GM12878 (cell line): Measurements from ENCODE around the gene INO80C. TPM values are rescaled to one million over a fixed set of nuclear protein-coding genes. Genes with fewer than 3 reads are reported as not detected.

Experiments used
- ATAC-seq: fragments of 200-7000 bp; cut with Tn5 transposase; 3 replicates; pipeline ENCODE4 v1.9.1; 2020; ENCODE audit warnings: mild to moderate bottlenecking, moderate library complexity
- BruUV-seq: library from RNA; stranded (reverse); fragments of 400-500 nt; replicated peaks from 2 replicates; lab custom pipeline; 2021; lab: Mats Ljungman, UMichigan
- CTCF ChIA-PET: fragments of 300-600 bp; sonication (Branson Sonifier 250); formaldehyde crosslinking; extraction: SDS; loops from one replicate; lab custom pipeline; 2021; ENCODE audit warnings: inconsistent platforms; lab: Yijun Ruan, JAX
- POLR2A ChIA-PET: fragments of 350-600 bp; formaldehyde crosslinking; extraction: SDS; loops from one replicate; lab custom pipeline; 2021; ENCODE audit warnings: inconsistent platforms; lab: Charles Lee
- RAD21 ChIA-PET: fragments of 300-600 bp; sonication (Branson Sonifier 250); formaldehyde crosslinking; loops from one replicate; lab custom pipeline; 2023; ENCODE audit warnings: antibody characterized with exemption; ENCODE audit not compliant: unreplicated experiment; lab: Charles Lee
- SMC1A ChIA-PET: fragments of 300-600 bp; sonication (Branson Sonifier 250); formaldehyde crosslinking; loops from one replicate; lab custom pipeline; 2023; ENCODE audit not compliant: unreplicated experiment, uncharacterized antibody; lab: Charles Lee
- DNase-seq: peaks from one replicate; pipeline ENCODE4 v3.0.0-alpha.2; 2011; ENCODE audit warnings: low read depth, low spot score
- FAIRE-seq: peaks from 3 replicates; lab custom pipeline; 2011; peaks lifted over from hg19 to GRCh38; lab: Jason Lieb, UNC
- H2AFZ ChIP-seq: 2 replicates; pipeline ENCODE4 v1.6.0; 2011; ENCODE audit warnings: low read depth, low read length, control low read depth; ENCODE audit not compliant: control insufficient read depth
- H3K27ac ChIP-seq: 2 replicates; pipeline ENCODE4 v1.5.1; 2011; ENCODE audit warnings: control low read depth; ENCODE audit not compliant: control insufficient read depth, insufficient read depth
- H3K27me3 ChIP-seq, 2 experiments: replicated peaks in 1 of 2; 2 replicates each; pipeline versions ENCODE4 v1.6.0 to v1.6.1; 2011; ENCODE audit warnings: low read length in 1 of 2; ENCODE audit not compliant: control insufficient read depth in 2 of 2, insufficient read depth in 2 of 2
- H3K36me3 ChIP-seq, 2 experiments: 2 replicates each; pipeline ENCODE4 v1.5.1; 2011; ENCODE audit warnings: low read length in 1 of 2; ENCODE audit not compliant: control insufficient read depth in 2 of 2, insufficient read depth in 2 of 2
- H3K4me1 ChIP-seq: 2 replicates; pipeline ENCODE4 v1.6.1; 2011; ENCODE audit warnings: mild to moderate bottlenecking, low read length, moderate library complexity, mixed read lengths; ENCODE audit not compliant: control insufficient read depth, insufficient read depth
- H3K4me2 ChIP-seq: 2 replicates; pipeline ENCODE4 v1.6.0; 2011; ENCODE audit warnings: control low read depth; ENCODE audit not compliant: control insufficient read depth, insufficient read depth
- H3K4me3 ChIP-seq: fragments of 200-600 bp; sonication (generic); 2 replicates; pipeline ENCODE4 v1.5.1; 2016
- H3K79me2 ChIP-seq: 2 replicates; pipeline ENCODE4 v1.6.0; 2011; ENCODE audit warnings: low read length; ENCODE audit not compliant: control insufficient read depth, insufficient read depth
- H3K9ac ChIP-seq: 2 replicates; pipeline ENCODE4 v1.8.0; 2011; ENCODE audit warnings: low read length, control low read depth, mixed read lengths; ENCODE audit not compliant: control insufficient read depth, insufficient read depth
- H3K9me3 ChIP-seq: replicated peaks from 3 replicates; pipeline ENCODE4 v1.5.1; 2011; ENCODE audit warnings: mild to moderate bottlenecking, low read length; ENCODE audit not compliant: control insufficient read depth, insufficient read depth
- H4K20me1 ChIP-seq: 2 replicates; pipeline ENCODE4 v1.6.0; 2011; ENCODE audit not compliant: control insufficient read depth, insufficient read depth
- ELK1 ChIP-seq: IDR thresholded peaks from 2 replicates; pipeline ENCODE4 v1.6.1; 2012; ENCODE audit warnings: low read depth, low read length, improper control_type of control experiment
- HCFC1 ChIP-seq: fragments of 150-350 bp; IDR thresholded peaks from 2 replicates; pipeline ENCODE4 v1.6.1; 2014; ENCODE audit warnings: low read length
- IKZF2 ChIP-seq, 2 experiments: fragments of 450-650 bp; IDR thresholded peaks; 2 replicates each; pipeline ENCODE4 v1.6.1; 2017; ENCODE audit warnings: mild to moderate bottlenecking in 2 of 2, moderate library complexity in 2 of 2
- MTA2 ChIP-seq: fragments of 450-650 bp; IDR thresholded peaks from 2 replicates; pipeline ENCODE4 v1.6.1; 2016; ENCODE audit warnings: low read depth, mild to moderate bottlenecking, moderate library complexity
- NR2C2 ChIP-seq: IDR thresholded peaks from 2 replicates; pipeline ENCODE4 v1.6.1; 2011; ENCODE audit warnings: borderline replicate concordance, low read depth; ENCODE audit not compliant: control insufficient read depth, insufficient read length
- SREBF2 ChIP-seq: IDR thresholded peaks from 2 replicates; pipeline ENCODE4 v1.6.1; 2012; ENCODE audit warnings: mild to moderate bottlenecking, low read length
- STAT3 ChIP-seq: IDR thresholded peaks from 2 replicates; pipeline ENCODE4 v1.6.1; 2011; ENCODE audit warnings: low read depth, low read length, improper control_type of control experiment
- SUPT20H ChIP-seq: IDR thresholded peaks from 2 replicates; pipeline ENCODE4 v1.6.1; 2011; ENCODE audit warnings: low read depth, mild to moderate bottlenecking, low read length, moderate library complexity, borderline replicate concordance; ENCODE audit not compliant: control insufficient read depth
- WGBS: methylation state at CpG from one replicate; pipeline ENCODE4 v1.1.6; 2016; ENCODE audit warnings: low lambda C conversion rate; ENCODE audit not compliant: insufficient replicate concordance, insufficient coverage; ENCODE audit errors: missing lambda C conversion rate; 5-methylcytosine and 5-hydroxymethylcytosine counted together
- in situ Hi-C: fragments of 300-500 bp; cut with MboI; formaldehyde crosslinking; loops from 9 replicates; pipeline ENCODE4 v1.14.3; 2018; ENCODE audit warnings: mixed read lengths
- intact Hi-C: fragments of 100-400 bp; cut with micrococcal nuclease; formaldehyde crosslinking; loops from one replicate; pipeline ENCODE4 v1.14.2; 2022; ENCODE audit not compliant: unreplicated experiment
- polyA plus RNA-seq, 11 experiments: library from polyadenylated mRNA; depleted of rRNA in 4 of 11; unstranded in 6 of 11; stranded (reverse) in 5 of 11; fragments of >200 nt; fragmentation: Nextera tagmentation in 4 of 11; fragmentation: Illumina TruSeq in 1 of 11; extraction: Ambion mirVana in 4 of 11; extraction: Trizol in 1 of 11; gene quantifications; 1 replicate in 1 of 11; 2 replicates in 10 of 11; pipeline versions ENCODE4 v1.2.1 to v1.2.3, GENCODE V29; 2011 to 2016; ENCODE audit warnings: inconsistent platforms in 2 of 11, missing spikeins in 2 of 11, low read depth in 1 of 11
- total RNA-seq, 4 experiments: library from RNA; depleted of rRNA in 3 of 4; stranded (reverse); fragments of >200 nt in 3 of 4; fragmentation: Illumina TruSeq in 1 of 4; extraction: Trizol in 1 of 4; gene quantifications; 2 replicates each; pipeline versions ENCODE4 v1.2.1 to v1.2.3, GENCODE V29; 2013 to 2021

Gene INO80C
- total and polyA plus RNA-seq, 10 of the 15 experiments (the other 5 are each of a cell fraction or from before 2014, with no cell fraction given), result 9.9 to 43.2 (median 30.1) TPM

DNA sequence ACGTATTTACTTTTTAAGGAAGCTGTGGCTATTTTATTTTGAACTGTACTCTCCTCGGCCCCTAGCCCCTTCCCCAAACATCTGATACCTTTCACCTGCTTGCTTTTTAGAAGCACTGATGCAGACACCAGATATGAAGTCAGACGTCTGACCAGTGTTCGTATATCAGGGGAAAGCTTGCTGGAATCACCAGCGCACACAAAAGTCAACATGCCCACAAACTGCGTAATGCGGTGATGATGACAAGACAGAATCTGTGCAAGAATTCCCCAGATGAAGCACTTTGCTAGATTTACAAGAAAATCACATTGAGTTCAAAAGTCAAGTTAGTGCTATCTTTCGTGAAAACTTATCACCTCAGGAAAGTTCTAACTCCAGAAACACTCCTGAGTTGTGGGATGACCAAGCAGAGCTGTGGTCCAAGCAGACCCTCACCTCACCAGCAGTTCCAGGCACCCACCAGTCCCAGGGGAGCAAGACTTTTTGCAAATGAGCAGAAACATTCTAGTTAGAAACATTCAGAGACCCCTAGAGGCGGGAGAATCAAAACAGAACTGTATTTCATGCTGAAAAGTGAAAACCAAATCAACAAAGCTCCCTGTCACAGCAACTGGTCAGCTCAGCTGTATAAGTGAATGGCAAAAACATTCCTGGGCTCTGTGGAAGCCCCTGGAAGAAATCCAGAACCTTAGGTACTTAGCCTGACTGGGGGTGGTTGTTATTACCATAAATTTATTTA lies 55.7 kb downstream of the INO80C start (continued):
- TF ChIP-seq ELK1 (no peak), NR2C2 (no peak), IKZF2 (IDR thresholded peaks at IDR 0.05) (0 out of 4 replicates have a peak, but pooled peaks of 1 of the 2 experiments have one; percentile 19), MTA2 (peak; percentile 60; the same call in 1 of the 2 replicates)

DNA sequence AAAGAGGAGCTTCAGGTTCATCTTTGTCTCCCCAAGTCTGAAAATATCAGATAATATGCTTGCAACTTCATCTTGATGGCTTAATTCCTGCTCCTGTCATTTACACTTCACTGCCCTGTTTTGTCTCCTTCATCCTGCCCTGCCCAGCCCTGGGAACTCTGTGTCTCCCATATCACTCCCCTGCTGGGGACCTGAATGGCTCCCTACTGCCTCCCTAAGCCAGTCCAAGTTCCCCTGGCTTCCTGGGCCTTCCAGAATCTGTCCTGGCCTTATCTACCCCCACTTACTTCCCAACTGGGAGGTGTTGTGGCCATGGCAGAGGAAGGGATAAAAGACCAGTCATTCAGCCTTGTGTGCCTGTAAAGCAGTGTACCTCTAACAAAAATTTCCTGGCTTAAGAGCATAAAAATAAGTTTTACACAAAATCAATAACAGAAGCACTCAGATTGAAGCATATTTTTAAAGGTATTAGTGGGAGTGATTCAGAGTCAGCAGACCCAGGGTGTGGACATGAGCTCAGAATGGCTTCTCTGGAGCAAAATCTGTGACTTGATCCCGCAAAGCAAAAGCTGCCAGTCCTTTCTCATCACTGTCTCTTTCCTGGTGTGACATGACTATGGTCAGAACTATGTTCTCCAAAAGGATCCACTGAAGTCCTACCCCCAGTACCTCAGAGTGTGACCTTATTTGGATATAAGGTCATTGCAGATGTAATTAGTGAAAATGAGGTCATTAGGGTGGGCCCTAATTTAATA lies 59.1 kb downstream of the INO80C start:
- no peak overlapping the region for H2AFZ ChIP-seq
- H3K27ac ChIP-seq, result no peak overlapping the region
- POLR2A ChIA-PET, result no interaction called here
- 85% methylated on average over 1 of the region's 1 CpG for WGBS
- H3K27me3 ChIP-seq, result no peaks in the 10 kb centered on the region
- CTCF ChIA-PET, result interaction anchor here (0.9 to 1.4 kb wide), 3 partner anchors 37 to 78 kb away, joined by 3 read pairs; no protein-coding TSS in a partner anchor
- no peaks in the 10 kb centered on the region for H4K20me1 ChIP-seq
- no peak overlapping the region for H3K4me2 ChIP-seq
- no peak for FAIRE-seq
- no peak for ATAC-seq
- DNase-seq, result no peak
- TF ChIP-seq SUPT20H, result no peak
- no peak for TF ChIP-seq SREBF2
- no peak for TF ChIP-seq STAT3
- no peak for TF ChIP-seq HCFC1
- H3K9ac ChIP-seq, result no peak overlapping the region
- no peaks in the 10 kb centered on the region for H3K4me1 ChIP-seq
- intact Hi-C loops, result no loop called here
- H3K79me2 ChIP-seq, result no peaks in the 10 kb centered on the region
- RAD21 ChIA-PET, result no interaction called here
- SMC1A ChIA-PET, result interaction anchor here (0.6 to 0.9 kb wide), 3 partner anchors 9 to 25 kb away, joined by 3 to 4 read pairs (median 3); no protein-coding TSS in a partner anchor
- no peaks in the 10 kb centered on the region for H3K36me3 ChIP-seq
- no peaks in the 10 kb centered on the region for H3K9me3 ChIP-seq
- in situ Hi-C loops, result no loop called here
- no TSS peak for BruUV-seq
- no peak overlapping the region for H3K4me3 ChIP-seq
